ENCODE data around the gene TCL1B. TPM values are rescaled to one million over a fixed set of nuclear protein-coding genes. Genes with fewer than 3 reads are reported as not detected.

The TCL1B gene
- total and polyA plus RNA-seq, 7 donors, result 1.1 TPM; not detected in 6

- WGBS, 2 donors, result 33 to 70% methylated on average over 7 of the region's 7 CpGs
These were observed 37.0 kb upstream of the TCL1B start for GRCh38 chr14:95649230-95649629.

GRCh38 chr14:95651028-95651427, 35.2 kb upstream of the TCL1B start:
- no peaks in the 10 kb centered on the region for H3K4me1 ChIP-seq
- TF ChIP-seq POLR2AphosphoS5 (IDR thresholded peaks at IDR 0.05) (no peak), CTCF (IDR thresholded peaks at IDR 0.05) (no peak), EP300 (IDR thresholded peaks at IDR 0.05) (no peak), POLR2A (IDR thresholded peaks at IDR 0.05) (no peak)
- no peaks in the 10 kb centered on the region for H3K27me3 ChIP-seq
- no peak overlapping the region for H3K4me3 ChIP-seq
- DNase-seq, result no peak
- no peaks in the 10 kb centered on the region for H3K9me3 ChIP-seq
- no peaks in the 10 kb centered on the region for H3K36me3 ChIP-seq
- H3K27ac ChIP-seq, result no peak overlapping the region
- intact Hi-C loops (cut with DNase I), result no loop called here
- WGBS, 2 donors, result 67 to 75% methylated on average over 7 of the region's 7 CpGs

More at GRCh38 chr14:95649230-95649629, 37.0 kb upstream of the TCL1B start:
- no peak overlapping the region for H3K27ac ChIP-seq
- H3K4me1 ChIP-seq, result no peaks in the 10 kb centered on the region
- no peaks in the 10 kb centered on the region for H3K9me3 ChIP-seq
- intact Hi-C loops (cut with DNase I), result no loop called here
- TF ChIP-seq EP300 (IDR thresholded peaks at IDR 0.05) (no peak), POLR2AphosphoS5 (IDR thresholded peaks at IDR 0.05) (no peak), POLR2A (IDR thresholded peaks at IDR 0.05) (no peak), CTCF (IDR thresholded peaks at IDR 0.05) (no peak)
- no peak overlapping the region for H3K4me3 ChIP-seq
- H3K36me3 ChIP-seq, result no peaks in the 10 kb centered on the region
- no peak for DNase-seq
- H3K27me3 ChIP-seq, result no peaks in the 10 kb centered on the region

DNA sequence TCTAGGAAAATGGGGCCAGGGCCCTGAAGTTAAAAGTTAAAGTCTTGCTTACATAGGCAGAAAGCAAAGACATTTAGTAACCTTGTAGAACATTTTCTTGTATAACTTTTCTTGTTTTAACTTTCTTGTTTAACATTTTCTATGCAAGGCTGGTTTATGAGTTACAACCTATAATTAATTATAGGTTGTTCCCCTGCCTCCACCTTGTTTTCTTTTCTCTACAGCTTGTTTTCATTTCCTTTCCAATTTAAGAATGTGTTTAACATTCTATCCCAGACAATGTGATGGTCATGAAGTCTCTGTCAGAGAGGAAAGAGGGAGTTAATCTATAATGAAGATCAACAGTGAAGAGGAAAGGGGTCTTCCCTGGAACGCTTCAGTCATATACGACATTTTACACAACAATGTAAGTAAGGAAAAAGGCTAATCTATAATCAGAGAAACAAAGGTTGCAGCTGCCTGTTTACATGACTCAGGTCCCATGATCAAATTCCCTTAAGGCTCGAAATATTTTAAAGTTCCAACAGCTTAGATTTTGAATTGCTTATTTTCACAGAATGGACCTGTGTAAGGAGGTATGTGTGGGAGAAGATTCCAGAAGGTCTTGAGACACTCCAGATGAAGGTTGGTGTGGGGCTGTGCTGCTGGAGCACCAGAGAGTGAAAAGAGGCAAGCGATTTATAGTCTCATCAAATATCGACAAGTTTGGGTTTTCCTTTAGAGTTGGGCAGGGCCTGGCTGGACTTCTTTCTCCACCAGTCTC, 34.2 kb upstream of the TCL1B start:
- no peaks in the 10 kb centered on the region for H3K4me1 ChIP-seq
- DNase-seq, result no peak
- H3K9me3 ChIP-seq, result no peaks in the 10 kb centered on the region
- no peak overlapping the region for H3K4me3 ChIP-seq
- H3K27me3 ChIP-seq, result no peaks in the 10 kb centered on the region
- no peak overlapping the region for H3K27ac ChIP-seq
- no peak for TF ChIP-seq POLR2A (IDR thresholded peaks at IDR 0.05)
- no peak for TF ChIP-seq EP300 (IDR thresholded peaks at IDR 0.05)
- no peak for TF ChIP-seq CTCF (IDR thresholded peaks at IDR 0.05)
- no peak for TF ChIP-seq POLR2AphosphoS5 (IDR thresholded peaks at IDR 0.05)
- intact Hi-C loops (cut with DNase I), result no loop called here
- 46 to 48% methylated on average over 5 of the region's 5 CpGs for WGBS, 2 donors
- H3K36me3 ChIP-seq, result no peaks in the 10 kb centered on the region

GRCh38 chr14:95652690-95653089, 33.5 kb upstream of the TCL1B start:
- no peak for DNase-seq
- intact Hi-C loops (cut with DNase I), result no loop called here
- H3K4me1 ChIP-seq, result no peaks in the 10 kb centered on the region
- no peaks in the 10 kb centered on the region for H3K36me3 ChIP-seq
- H3K27ac ChIP-seq, result no peak overlapping the region
- H3K27me3 ChIP-seq, result no peaks in the 10 kb centered on the region
- no peak overlapping the region for H3K4me3 ChIP-seq
- TF ChIP-seq CTCF (IDR thresholded peaks at IDR 0.05) (no peak), POLR2AphosphoS5 (IDR thresholded peaks at IDR 0.05) (no peak), POLR2A (IDR thresholded peaks at IDR 0.05) (no peak), EP300 (IDR thresholded peaks at IDR 0.05) (no peak)
- WGBS, 2 donors, result 49 to 53% methylated on average over 2 of the region's 2 CpGs
- H3K9me3 ChIP-seq, result no peaks in the 10 kb centered on the region

- 70 to 78% methylated on average over 1 of the region's 1 CpG for WGBS, 2 donors
- intact Hi-C loops (cut with DNase I), result no loop called here
These were observed 30.8 kb upstream of the TCL1B start for GRCh38 chr14:95655461-95655860.

More at GRCh38 chr14:95655461-95655860, 30.8 kb upstream of the TCL1B start:
- no peaks in the 10 kb centered on the region for H3K4me1 ChIP-seq
- no peak overlapping the region for H3K4me3 ChIP-seq
- no peak for TF ChIP-seq POLR2AphosphoS5 (IDR thresholded peaks at IDR 0.05)
- TF ChIP-seq EP300 (IDR thresholded peaks at IDR 0.05), result no peak
- no peak for TF ChIP-seq CTCF (IDR thresholded peaks at IDR 0.05)
- no peak for TF ChIP-seq POLR2A (IDR thresholded peaks at IDR 0.05)
- H3K27me3 ChIP-seq, result peaks cover 0 to 24% (median 17%) of the 10 kb centered on the region in 3 donors
- no peak overlapping the region for H3K27ac ChIP-seq
- no peak for DNase-seq
- H3K36me3 ChIP-seq, result no peaks in the 10 kb centered on the region
- H3K9me3 ChIP-seq, result no peaks in the 10 kb centered on the region
